NCI-H1105 treated with DMSO at 0.1 percent for 48 hours (cell line): ENCODE results near the gene SND1.
"Not testable (repeated sequence)": the region's sequence is repeated elsewhere in the genome, so short reads cannot be mapped to it uniquely, and the experiment has no call there.

Experiments used
- DNase-seq: peaks from one replicate; lab custom pipeline; 2025; lab: John Stamatoyannopoulos, UW

SND1 gene

GRCh38 chr7:128099204-128099671 lies 447.2 kb downstream of the SND1 start:
- DNase-seq = no peak

GRCh38 chr7:128100225-128100948 lies 448.4 kb downstream of the SND1 start:
- no peak for DNase-seq

- DNase-seq = no peak
Measured at GRCh38 chr7:128100949-128101713, 449.1 kb downstream of the SND1 start.

GRCh38 chr7:128102490-128103291 lies 450.7 kb downstream of the SND1 start:
- DNase-seq = no peak

GRCh38 chr7:128103498-128104107 lies 451.6 kb downstream of the SND1 start:
- DNase-seq = no peak

- no peak for DNase-seq
Measured at GRCh38 chr7:128104108-128104742, 452.2 kb downstream of the SND1 start.

- no peak for DNase-seq
Measured at GRCh38 chr7:128105228-128106022, 453.4 kb downstream of the SND1 start.

GRCh38 chr7:128106821-128107220 lies 454.8 kb downstream of the SND1 start:
- DNase-seq = no peak

- DNase-seq = not testable (repeated sequence)
Measured at GRCh38 chr7:128107516-128107915, 455.5 kb downstream of the SND1 start.

GRCh38 chr7:128108129-128108528 lies 456.1 kb downstream of the SND1 start:
- DNase-seq = no peak

GRCh38 chr7:128108641-128109423 lies 456.8 kb downstream of the SND1 start:
- no peak for DNase-seq

GRCh38 chr7:128109424-128109969 lies 457.5 kb downstream of the SND1 start:
- not testable (repeated sequence) for DNase-seq

GRCh38 chr7:128110641-128111364 lies 458.8 kb downstream of the SND1 start:
- no peak for DNase-seq

GRCh38 chr7:128112018-128112780 lies 460.2 kb downstream of the SND1 start:
- no peak for DNase-seq

GRCh38 chr7:128112781-128113221 lies 460.8 kb downstream of the SND1 start:
- no peak for DNase-seq

- no peak for DNase-seq
Measured at GRCh38 chr7:128113839-128114238, 461.8 kb downstream of the SND1 start.

GRCh38 chr7:128114806-128115205 lies 462.8 kb downstream of the SND1 start:
- no peak for DNase-seq

- DNase-seq = no peak
Measured at GRCh38 chr7:128115336-128115820, 463.4 kb downstream of the SND1 start.
